Stimulated activated CD4-positive, alpha-beta T cell treated with anti-CD3 and anti-CD28 coated beads, Interleukin-15, amount 100 ng/mL, for 24 hours (primary cell): ENCODE results near the gene HAUS7.

Source experiments
- DNase-seq: peaks from one replicate; pipeline ENCODE4 v3.0.0-alpha.2; 2020

HAUS7 gene

DNA sequence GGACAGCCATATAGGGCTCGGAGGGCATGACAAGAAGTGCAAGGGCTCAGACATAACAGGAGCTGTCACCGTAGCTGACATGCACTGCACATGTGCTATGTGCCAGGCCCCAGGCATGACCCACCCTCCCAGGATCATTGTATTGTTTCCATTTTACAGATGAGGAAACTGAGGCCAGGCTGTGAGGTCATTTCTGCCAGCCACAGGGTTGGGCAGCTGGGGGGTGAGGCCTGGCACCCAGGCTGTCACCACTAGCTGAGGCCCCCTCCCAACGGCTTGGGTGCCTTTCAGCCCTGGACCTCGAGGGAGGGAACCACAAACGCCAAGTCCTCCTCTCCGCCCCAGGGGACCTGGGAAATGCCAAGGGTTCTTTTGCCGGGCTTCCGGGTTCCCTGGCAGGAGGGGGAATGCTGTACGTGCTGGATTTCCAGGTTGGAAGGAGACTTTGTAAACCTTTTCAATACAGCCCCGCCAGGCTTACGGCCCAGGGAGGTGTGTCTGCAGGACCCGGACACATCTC lies 37.2 kb downstream of the HAUS7 start:
- DNase-seq = no peak

DNA sequence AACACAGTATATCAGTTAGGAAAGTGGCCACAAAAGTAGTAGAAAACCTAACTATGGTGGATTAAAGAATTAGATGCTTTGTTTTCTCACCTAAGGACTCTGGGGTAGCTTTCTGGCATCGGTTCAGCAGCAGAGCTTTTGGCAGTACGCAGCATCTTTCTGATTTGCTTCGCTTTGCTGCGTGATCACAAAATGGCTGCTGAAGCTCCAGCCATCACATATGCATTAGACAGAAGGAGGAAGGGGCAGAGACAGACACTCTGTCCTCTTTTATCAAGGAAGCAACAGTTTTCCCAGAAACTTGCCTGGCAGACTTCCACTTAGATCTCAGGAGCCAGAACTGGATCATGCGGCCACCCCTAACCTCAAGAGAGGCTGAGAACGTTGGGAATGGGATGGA lies 39.6 kb downstream of the HAUS7 start:
- no peak for DNase-seq

DNA sequence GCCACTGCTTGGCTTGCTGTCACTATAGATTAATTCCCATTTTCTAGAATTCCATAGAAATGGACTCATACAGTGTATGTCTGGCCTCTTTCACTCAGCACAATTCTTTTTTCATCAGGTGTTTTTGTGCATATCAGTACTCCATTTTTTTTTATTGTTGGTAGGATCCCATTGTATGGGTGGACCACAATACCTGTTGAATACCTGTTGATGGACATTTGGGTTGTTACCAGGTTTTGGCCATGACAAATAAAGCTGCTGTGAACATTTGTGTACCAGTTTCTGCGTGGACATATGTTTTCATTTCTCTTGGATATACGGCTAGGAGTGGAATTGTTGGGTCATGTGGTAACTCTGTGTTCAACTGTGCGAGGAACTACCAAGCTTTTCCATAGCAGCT lies 44.2 kb downstream of the HAUS7 start:
- no peak for DNase-seq

DNA sequence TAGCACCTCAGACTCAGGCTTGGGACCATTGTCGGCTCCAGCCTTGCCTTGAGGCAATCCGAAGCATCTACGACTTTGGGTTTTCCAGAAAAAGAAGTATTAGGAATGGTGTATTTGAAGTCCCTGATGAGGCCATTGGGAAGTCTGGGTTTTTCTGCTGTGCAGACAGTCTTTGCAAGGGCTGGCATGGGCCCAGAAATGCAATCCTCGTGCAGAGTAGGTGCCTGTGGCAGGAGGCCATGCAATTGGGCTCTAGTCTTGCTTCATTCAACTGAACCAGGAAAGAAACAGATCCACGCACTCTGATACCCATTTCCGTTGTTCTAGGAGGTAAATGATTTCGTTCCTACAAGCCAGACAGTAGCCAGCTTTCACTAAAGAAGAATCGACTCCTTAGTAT lies 46.7 kb downstream of the HAUS7 start:
- no peak for DNase-seq

DNA sequence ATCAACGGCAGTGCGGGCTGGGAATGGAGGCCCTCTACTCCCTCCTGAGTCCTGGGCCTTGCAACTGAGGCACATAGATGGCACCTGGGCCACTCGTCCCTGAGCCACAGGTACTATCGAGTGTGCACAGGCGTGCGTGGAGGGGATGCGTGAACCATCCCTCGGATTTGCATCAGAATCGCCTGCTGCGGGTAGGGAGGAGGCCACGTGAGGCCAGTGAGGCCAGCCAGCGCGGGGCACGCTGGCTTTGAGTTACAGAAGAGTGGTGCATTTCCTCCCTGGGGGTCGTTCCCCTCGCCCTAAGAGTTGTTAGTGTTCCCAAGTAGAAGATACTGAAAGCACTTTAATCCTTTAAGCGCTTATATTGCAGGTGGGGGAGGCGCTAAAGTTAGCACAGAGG lies 48.5 kb downstream of the HAUS7 start:
- DNase-seq = no peak

DNA sequence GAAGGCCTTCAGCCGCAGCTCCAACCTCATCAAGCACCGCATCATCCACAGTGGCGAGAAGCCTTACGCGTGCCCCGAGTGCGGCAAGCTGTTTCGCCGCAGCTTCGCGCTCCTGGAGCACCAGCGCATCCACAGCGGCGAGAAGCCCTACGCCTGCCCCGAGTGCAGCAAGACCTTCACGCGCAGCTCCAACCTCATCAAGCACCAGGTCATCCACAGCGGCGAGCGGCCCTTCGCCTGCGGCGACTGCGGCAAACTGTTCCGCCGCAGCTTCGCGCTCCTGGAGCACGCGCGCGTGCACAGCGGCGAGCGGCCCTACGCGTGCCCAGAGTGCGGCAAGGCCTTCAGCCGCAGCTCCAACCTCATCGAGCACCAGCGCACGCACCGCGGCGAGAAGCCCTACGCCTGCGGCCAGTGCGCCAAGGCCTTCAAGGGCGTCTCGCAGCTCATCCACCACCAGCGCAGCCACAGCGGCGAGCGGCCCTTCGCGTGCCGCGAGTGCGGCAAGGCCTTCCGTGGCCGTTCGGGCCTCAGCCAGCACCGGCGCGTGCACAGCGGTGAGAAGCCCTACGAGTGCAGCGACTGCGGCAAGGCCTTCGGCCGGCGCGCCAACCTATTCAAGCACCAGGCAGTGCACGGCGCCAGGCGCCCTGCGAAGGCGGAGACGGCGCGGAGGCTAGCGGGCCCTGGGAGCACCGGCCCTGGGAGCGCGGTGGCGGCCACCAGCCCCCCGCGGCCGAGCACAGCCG lies 49.4 kb downstream of the HAUS7 start:
- DNase-seq = no peak

DNA sequence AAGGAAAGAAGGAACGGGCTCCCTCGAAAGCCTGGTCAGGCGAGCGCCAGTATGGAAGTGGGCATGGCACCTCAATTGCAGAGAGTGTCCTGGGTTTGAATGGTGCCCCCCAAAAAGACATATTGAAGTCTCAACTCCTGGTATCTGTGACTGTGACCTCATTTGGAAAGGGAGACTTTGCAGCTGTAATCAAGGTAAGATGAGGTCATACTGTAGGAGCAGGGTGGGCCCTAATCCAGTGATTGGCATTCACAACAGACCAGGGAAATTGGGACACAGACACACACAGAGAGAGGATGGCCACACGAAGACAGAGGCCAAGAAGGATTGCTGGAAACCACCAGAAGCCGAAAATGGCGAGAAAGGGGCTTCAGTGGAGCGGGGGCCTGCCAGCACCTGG lies 52.7 kb downstream of the HAUS7 start:
- DNase-seq = no peak

DNA sequence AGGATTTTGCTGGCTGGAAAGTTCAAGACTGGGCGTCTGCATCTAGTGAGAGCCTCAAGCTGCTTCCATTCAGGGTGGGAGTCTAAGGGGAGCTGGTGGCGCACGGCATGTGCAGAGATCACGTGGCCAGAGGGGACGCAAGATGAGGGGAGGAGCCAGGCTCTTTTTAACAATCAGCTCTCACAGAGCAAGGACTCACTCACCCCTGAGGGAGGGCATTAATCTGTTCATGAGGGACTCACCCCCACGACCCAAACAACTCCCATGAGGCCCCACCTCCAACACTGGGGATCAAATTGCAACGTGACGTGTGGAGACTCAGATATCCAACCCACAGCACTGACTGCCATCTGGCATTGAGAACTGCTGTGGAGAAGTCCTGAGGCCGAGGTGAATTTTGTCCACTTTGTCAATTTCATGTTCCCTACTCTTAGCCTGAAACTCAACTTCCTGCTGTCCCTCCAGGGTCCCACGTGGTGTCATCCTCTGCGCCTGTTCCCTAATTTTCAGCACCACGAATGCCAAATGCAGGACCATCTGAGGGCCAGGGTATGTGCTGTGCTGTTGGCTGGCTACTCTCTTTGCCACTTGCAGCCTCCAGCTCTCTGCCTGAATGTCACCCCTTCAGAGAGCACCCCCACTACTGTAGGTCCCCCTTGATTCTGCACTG lies 53.5 kb downstream of the HAUS7 start:
- no peak for DNase-seq

DNA sequence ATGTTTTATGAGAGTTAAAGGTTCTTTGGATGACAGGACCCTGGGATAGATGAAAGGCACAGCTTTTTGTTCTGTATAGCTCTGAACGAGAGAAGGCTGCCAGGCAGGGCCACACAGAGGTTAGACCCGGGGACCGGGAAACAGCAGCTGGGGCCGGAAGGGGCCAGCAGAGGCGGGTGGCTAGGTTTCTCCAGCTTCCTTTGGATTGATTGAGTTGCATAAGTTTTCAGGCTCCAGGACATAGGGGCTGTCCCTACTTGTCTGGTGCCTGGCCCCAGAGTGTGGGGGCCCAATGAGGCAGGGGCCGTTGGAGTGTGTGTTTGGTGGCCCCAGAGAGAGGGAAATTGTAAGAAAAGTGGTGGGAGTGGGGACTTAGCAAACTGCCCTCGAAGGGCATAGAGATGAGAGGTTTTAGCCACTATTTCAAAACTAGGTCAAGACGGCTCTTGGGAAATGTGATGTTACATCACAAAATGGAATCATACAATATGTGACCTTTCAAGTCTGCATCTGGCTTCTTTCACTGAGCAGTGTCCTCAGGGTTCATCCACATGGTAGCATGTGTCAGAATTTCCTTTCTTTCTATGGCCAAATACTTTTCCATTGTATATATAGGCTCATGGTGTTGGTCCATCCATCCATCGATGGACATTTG lies 55.4 kb downstream of the HAUS7 start:
- no peak for DNase-seq

DNA sequence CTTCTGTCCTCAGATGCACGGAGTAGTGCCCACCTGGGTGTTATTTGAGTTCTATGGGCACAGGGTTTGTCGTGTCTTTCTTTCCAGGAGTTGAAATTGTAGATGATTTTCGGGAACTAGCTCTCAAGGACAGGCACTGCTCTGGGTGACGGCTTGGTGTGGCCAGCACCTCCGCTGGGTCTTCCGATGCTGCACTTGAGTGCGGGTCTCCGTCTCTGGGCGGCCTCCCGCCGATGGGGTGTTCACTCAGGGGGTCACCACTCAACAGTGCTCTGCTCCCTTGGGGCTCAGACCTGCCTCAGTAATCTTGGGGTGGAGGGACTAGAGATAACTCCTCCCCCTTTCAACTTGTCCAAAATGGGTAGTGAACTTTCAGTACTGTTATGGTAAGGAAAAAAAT lies 56.6 kb downstream of the HAUS7 start:
- no peak for DNase-seq

DNA sequence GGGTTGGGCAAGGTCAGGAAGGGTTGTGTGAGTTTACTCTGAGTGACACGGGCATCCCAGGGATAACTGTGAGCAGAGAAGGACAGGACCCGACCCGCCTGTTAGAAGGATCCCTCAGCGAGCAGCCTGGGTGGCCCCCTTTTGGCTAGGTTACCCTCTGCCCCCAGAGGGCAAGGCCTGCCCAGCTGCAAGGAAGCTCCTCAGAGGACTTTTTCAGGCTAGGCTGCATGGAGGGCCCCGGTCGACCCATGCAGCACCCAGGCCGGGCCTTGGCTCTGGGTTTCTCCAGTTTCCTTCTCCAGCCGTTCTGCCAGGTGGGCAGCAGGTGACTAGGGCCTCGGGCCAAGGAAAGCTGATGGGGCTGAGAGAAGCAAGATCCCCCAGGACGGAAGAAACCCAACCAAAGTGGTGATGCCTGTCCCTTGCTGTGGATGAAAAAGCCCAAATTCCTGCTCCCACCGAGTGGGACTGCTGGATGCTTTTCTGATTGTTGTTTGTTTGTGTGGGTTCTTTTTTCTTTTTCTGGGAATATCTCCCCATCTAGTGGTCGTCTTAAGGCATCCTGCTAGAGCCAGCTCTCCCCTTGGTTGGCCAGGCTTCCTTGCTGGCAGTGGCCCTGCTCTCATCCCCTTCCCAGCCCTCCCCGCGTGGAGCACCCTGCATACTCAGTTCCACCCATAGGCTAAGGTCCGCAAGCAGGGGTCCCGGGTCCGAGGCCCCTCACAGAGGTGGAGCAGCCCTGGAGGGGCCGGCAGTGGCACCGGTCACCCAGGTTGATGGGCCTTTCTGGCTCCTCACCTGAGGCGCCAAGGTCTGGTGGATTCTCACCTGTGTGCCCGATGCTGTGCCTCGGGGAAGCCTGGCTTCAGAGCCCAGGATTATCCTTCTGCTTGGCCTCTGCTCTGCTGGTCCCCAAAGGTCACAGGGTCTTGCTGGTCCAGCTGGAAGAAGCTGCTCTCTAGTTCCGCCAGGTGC lies 57.3 kb downstream of the HAUS7 start:
- no peak for DNase-seq

DNA sequence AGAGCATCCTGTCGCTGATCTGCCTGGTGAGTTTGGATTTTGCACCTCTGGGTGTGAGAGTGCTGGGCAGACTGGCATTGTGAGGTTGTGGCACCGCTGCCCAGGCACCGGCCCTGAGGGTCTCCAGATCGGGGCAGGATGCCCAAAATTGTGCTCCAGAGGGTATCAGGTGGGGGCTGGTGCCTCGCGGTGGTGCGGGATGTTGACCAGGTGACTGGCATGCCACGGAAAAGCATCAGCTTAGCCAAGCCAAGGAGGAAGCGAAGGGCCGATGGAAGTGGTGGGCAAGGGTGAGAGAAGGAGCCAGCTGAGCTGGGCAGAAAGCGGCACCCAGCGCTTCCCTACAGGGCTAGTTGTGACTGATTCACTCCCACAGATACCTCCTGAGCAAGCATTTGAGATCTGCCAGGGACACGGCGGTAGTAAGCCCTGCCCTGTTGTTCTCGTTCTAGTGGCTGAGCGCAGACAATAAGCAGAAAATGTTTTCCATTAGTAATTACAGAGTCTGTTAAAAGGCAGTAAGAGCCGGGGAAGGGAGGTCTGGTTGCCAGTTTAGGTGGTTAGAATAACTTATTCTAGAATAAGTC lies 58.3 kb downstream of the HAUS7 start:
- peak; percentile 4 for DNase-seq

DNA sequence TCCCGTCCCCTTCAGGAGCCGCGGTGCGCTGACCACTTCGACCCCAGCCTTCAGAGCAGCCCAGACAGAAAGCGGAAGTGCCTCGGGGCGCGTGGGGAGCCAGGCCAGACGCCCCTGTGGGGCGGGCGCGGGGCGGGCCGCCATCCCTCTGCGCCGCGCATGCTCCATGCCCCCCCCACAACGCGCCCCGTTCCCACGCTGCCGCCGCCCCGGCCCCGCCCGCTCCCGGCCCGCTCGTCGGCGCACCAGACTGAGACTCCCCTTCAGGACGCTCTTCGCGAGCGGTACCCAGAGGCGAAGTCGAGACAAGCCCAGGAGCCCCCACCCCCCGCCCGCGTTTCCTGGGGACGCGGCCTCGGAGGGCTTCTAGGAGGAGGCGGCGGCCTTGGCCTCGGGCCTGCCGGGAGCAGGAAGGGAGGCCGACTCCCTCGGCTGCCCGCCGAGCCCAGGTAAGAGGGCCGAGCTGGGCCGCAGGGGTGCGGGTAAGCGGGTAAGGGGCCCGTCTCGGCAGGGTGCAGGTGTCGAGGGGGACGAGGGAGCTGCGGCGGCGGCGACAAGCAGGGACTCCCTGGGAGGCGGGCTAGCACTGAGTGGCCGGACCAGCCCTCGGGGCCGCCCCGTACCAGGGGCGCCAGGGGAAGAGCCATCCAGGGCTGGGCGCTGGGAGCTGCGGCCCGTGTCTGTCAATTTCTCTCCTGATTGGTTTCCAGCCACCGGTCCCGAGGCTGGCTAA lies 59.0 kb downstream of the HAUS7 start, which contains the start of gene ZFP92:
Gene ZFP92 (plus strand): TSS at position 218 of the 733 bp plus-strand sequence. CDS start 6,851 bp downstream, outside the sequence.
- DNase-seq = peak; percentile 39

DNA sequence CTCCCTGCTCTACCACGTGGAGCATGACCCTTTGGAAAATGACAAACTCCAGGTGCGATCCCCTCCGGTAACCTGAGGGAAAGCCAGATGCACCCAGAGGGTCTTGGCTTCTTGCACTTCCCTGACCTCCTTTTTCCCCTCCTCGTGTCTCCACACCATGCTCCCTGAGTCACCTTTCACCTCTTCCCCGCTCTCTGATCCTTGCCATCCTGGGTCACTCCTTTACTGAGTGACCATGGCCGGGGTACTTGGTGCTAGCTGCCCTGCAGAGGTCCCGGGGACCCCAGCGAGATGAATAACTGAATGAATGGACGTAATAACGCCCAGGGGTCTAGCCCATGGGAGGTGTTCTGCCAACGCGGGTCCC lies 59.5 kb downstream of the HAUS7 start:
- no peak for DNase-seq

DNA sequence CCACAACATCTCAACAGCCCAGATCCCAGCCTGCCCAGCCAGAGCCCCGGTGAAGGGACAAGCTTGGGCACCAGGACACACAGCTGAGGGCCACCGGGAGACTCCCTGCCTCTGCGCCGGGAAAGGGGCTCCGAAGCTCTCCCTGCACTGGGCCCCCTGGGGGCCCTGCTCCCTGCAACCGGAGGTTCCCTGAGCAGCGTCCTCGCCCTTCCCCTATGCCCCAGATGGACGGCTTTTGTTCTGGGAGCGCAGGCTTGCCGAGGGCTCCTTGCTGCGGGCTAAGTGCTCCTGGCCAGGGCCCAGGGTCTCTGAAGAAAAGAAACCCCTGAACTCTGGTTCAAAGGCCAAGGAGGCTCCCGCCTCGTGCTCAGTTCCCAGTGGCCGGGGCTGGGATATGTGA lies 60.0 kb downstream of the HAUS7 start:
- no peak for DNase-seq

DNA sequence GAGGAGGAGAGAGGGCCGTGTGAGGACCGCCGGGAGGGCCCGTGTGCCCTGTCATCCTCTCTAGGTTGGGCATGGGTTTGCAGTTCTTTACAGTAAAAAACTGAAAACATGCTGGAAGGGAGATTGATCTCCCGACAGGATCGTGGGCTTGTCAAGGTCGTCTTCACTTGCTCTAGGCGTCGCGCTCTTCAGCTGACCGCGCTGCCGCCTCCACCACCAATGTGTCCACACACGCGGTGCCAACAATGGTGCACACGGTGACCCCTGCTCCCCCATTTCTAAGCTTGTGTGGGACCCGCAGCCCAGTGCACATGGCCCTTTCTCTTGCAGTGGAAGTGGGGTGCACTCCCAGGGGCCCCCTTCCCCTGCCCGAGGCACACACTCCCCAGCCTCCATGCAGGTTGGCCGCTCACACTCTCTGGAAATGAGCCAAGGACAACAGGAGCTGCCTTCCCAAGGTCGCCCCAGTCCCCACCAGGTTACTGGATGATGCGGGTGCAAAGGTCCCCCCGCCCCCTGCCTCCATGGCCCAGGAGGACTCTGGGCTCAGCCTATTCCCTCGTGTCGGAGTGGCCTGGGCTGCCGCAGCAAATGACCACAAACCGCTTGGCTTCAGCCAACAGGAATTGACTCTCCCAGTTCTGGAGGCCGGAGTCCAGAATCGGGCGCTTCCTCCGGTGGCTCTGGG lies 60.8 kb downstream of the HAUS7 start:
- DNase-seq = no peak

DNA sequence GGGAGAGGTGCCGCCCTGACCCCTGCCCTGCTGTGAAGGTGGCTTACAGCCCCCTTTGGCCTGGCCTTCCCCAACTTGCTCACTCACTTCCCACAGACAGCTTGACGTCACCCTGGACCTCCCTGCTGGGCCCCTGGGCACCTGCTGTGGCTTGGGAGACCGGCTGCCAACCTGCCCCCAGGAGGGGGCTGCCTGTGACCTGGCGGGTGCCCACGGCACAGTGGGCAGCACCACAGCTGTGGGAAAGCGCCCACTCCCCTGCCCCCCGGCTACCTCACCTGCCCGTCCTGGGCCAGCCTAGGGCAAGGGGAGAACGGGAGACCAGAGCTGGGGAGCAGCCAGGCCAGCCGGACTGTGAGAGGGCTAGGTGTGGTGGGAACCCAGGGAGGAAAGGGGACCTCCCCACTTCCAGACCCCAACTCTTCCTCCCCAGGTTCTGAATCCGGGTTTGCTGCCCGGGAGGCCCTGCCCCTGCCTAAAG lies 61.5 kb downstream of the HAUS7 start:
- DNase-seq = no peak

DNA sequence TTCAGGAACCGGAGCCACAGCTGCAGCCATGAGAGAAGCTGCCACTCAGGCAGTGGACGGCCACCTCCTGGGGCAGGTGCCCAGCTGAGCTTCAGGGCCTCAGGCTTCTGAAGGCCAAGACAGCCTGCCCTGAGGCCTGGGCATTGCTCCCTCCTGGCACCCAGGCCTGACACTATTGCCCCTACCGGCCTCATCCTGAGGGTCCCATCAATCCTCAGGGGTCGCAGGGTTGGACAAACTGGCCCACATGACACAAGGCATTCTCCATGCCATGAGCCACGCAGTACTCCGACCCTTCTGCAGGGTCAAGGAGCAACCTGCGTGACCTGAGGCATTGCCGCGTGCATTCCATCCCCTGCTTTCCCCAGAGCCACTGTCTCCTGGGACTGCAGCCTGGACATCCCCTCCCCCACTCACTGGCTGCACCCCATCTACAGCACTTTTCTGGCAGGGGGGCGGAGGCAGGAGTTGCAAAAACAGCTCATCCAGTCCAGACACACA lies 62.1 kb downstream of the HAUS7 start:
- DNase-seq = no peak

DNA sequence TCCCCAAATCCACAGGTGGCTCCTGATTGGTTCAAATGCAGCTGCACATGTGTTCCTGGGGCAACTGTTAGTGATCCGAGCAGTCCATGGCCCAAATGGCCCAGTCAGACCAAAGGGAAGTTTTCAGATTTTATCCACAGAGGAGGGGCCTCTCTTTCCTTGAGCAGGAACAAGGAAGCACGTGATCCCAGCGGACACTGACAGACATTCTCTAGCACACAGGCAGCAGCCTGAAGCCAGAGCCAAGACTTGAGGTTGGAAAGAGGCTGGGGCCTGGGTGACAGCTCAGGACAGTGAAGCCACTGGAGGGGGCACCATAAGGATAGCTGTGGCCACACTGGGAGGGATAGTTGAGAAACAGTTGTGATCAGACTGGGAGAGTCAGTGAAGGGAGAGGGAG lies 62.6 kb downstream of the HAUS7 start:
- DNase-seq = no peak

DNA sequence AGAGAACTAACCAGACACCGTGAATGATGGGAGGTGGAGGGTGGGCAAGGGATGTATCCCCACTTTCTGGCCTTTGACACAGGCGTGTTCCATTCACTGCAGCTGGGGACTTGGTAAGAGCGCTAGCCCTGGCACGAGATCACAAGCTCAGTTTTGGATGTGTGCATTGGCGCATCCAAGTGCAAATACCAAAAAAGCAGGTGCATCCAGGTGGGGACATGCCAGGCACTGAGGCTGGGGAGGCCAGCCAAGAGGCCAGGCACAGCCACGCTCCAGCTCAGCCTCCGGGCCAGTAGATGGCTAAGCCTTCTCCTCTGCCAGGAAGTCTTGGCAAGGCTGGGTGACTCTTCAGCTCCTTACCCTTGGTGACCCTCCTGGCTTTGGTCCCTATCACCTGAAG lies 63.5 kb downstream of the HAUS7 start:
- no peak for DNase-seq

DNA sequence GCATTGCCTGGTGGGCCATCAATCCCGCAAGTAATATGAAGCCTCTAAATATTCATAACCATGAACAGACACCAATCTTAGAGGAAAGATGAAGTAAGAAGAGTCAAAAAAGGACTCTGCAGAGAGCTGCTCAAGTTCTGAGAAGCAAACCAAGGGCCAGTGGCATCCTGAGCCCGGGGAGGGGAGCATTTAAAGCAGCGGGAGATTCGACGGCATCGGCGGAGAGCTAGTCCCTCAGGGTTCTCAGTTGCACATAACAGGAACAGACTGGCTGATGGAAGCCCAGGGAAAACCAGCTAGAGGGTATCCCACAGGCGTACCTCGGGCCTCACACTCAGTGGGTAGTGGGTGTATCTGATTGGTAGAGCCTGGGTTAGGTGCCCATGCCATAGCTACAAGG lies 64.4 kb downstream of the HAUS7 start:
- DNase-seq = no peak
